ENCODE measurements around the gene LHFPL2. TPM values are rescaled to one million over a fixed set of nuclear protein-coding genes. Genes with fewer than 3 reads are reported as not detected.
A peak's percentile ranks its signal among the peaks of the same experiment; 100 is the strongest.
"Not testable (repeated sequence)": the region's sequence is repeated elsewhere in the genome, so short reads cannot be mapped to it uniquely, and the experiment has no call there.

Gene LHFPL2
- total RNA-seq, 1 experiment from 2014 or later, result 11.7 TPM

DNA sequence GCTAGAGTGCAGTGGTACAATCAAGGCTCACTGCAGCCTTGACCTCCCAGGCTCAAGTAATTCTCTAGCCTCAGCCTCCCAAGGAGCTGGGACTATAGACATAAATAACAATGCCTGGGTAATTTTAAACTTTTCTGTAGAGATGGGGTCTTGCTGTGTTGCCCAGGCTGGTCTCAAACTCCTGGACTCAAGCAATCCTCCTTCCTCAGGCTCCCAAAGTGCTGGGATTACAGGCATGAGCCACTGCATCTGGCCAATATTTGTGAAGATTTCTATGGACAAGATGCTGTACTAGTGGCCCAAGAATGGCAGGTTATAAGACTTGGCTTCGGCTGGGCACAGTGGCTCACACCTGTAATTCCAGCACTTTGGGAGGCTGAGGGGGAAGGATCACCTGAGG, 18.4 kb upstream of the LHFPL2 start:
- DNase-seq (ENCODE audit: low spot score), result not testable (repeated sequence)

GRCh38 chr5:78666041-78666444, 17.5 kb upstream of the LHFPL2 start:
- no peak for DNase-seq (ENCODE audit: low spot score)

DNA sequence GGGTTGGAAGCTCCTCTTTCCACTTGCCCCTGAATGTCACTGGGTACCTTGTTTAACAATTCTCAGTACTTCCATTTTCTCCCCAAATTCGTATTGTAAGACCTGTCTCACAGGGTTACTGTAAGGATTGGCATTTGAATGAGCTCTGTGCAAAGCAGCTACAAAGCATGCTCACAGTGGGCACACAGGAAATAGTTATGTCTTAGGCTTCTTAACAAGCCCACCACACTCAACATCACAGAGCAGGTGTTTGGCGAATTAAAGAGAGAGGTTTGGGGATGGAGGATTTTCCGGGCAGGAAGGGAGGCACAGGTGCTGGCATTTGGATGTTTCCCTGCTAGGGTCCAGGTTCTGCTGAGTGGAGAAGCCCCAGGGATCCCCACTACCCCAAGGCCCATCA, 17.0 kb upstream of the LHFPL2 start:
- no peak for DNase-seq (ENCODE audit: low spot score)

DNA sequence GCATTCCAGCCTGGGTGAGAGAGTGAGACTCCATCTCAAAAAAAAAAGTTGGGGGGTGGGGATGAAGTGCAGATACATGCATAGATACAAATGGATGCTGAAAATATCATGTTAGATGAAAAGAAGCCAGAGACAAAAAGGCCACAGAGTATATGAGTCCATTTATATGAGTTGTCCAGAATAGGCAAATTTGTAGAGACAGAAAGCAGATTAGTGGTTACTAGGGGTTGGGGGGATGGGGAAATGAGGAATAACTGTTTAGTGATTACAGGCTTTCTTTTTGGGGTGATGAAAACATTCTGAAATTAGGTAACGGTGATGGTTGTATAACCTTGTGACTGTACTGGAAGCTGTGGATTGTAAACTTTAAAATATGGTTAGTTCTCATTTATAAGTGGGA, 13.8 kb upstream of the LHFPL2 start:
- DNase-seq (ENCODE audit: low spot score), result no peak

DNA sequence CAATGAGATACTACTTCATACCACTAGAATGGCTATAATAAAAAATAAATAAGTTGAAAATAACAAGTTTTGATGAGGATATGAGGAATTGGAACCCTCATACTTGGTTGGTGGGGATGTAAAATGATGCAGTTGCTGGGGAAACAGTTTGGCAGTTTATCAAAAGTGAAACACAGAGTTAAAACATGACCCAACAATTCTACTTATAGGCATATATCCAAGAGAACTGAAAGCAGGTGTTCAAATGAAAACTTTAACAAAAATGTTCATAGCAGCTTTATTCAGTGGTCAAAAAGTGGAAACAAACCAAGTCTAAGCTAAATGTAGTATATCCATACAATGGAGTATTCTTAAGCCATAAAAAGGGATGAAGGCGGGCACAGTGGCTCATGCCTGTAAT, 13.1 kb upstream of the LHFPL2 start:
- DNase-seq (ENCODE audit: low spot score), result no peak

GRCh38 chr5:78661044-78661443, 12.5 kb upstream of the LHFPL2 start:
- no peak for DNase-seq (ENCODE audit: low spot score)

GRCh38 chr5:78660401-78660800, 11.8 kb upstream of the LHFPL2 start:
- DNase-seq (ENCODE audit: low spot score), result no peak

GRCh38 chr5:78659714-78660113, 11.1 kb upstream of the LHFPL2 start:
- no peak for DNase-seq (ENCODE audit: low spot score)

DNA sequence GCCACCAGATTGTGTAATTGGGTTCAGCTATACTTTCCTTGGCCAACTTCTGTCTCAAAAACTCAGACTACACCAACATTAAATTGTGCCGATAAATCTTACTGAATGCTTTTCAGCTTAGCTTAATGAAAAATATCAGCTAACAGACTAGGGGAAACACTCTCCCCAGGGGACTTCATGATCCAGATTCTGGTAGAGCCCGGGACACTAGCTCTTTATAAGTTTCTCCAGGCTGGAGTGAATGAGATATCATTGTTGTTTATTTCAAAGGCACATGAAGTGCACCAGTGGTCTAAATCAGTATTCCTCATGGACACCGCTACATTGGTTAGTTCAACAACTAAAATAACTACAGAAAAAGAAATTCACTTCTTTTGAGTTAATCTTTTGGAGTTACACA, 10.5 kb upstream of the LHFPL2 start:
- no peak for DNase-seq (ENCODE audit: low spot score)

GRCh38 chr5:78657201-78657600, 8.6 kb upstream of the LHFPL2 start:
- no peak for DNase-seq (ENCODE audit: low spot score)

DNA sequence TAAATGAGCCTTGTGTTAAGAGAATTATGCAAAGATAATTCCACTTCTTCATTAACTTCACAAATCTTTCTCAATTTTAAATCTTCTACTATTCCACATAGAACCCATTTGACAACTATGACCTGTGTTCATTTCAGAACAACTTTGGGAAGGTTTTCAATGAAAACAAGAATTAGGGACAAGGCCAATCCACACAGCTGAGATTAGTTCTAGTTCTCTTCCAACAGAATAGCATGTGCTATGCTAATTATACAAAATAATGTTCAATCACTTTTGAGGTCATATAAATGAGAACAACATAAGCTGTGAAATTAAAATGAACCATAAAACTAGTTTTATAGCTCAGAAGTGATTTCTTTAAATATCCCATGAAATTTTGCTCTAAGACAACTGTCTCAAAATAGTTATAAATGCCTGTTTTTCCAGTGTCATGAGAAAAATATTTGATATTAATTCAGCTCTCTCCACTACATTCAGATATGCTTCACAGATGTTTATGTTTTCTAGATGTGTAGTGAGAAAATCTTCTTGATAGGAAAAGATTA, 7.2 kb upstream of the LHFPL2 start:
- no peak for DNase-seq (ENCODE audit: low spot score)

DNA sequence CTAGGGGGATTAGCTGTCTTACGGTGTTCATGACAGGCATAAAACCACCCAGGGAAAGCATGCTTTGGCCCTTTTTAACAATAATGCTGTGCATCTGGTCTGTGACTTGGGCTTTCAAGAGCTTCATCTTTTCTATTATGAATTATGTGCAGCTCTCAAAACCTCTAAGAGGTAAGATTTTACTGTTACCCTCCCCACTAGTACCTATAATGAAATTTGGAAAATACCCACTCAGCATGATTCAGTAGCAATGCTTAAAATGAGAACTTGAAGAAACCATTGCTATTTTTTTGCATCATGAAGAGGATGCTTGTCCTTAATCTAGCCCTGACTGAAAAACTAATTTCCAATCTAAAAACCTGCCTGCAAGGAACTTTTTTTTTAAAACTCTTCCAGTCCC, 5.8 kb upstream of the LHFPL2 start:
- no peak for DNase-seq (ENCODE audit: low spot score)

- no peak for DNase-seq (ENCODE audit: low spot score)
Measured at GRCh38 chr5:78653681-78654366, 5.3 kb upstream of the LHFPL2 start.

DNA sequence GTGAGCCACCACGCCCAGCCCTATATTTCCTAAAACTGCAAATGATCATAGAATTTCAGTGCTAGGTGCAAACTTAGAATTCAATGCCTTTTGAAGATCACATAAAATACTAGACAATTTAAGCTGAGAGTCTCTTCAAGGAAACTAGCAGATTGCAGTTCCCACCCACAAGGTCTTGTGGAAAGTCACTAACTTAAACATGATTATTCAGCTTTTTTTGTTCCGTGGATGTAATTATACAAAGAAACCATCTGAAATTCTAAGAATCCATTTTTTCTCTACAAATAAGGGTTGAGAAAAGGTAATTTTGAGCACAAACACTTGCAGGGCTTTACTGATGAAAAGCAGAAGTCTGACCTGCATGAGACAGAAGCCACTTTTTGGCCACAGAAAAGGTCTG, 4.5 kb upstream of the LHFPL2 start:
- no peak for DNase-seq (ENCODE audit: low spot score)

- no peak for DNase-seq (ENCODE audit: low spot score)
Measured at GRCh38 chr5:78651468-78651867, 2.9 kb upstream of the LHFPL2 start.

DNA sequence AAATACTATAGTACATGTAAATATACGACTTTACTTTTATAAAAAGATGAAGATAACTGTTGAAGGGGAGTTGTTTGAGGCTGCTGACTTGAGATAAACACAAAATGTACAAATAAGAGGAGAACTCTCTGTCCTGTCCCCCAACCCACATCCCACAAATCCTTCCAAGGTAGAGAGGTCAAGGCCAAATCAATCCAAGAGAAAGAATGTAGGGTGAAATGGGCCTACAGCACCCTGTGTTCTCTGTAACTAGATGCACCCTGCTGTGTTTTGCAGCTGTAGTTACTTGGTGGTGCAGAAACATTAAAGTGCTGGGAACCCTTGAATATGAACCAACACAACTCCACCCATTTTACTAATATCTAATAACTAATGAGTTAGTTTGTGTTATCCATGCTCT, 2.0 kb upstream of the LHFPL2 start:
- no peak for DNase-seq (ENCODE audit: low spot score)

GRCh38 chr5:78649861-78650496, 1.4 kb upstream of the LHFPL2 start:
- DNase-seq (ENCODE audit: low spot score), result no peak

DNA sequence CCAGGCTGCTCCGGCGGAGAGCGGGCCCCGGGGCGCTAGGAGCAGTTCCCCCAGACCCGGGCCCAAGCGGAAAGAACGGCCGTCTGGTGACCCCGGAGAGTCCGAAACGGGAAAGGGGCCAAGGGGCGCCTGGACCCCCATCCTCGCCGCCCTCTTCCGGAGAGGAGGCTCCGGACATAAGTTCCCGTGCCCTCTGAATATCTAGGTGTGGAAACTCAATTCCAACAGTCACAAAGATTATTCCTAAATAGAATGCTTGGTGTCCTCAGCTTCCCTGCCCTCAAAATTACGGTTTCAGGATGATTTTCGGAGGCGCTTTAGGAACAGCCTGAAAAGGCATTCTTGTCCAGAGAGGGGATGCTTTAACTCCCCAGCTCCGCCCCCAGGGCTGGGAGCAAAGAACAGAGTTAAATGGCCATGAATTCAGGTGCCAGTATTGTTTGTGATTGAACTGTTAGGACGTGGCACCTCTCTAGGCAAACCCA, 681 bp upstream of the LHFPL2 start:
- peak; percentile 30 for DNase-seq (ENCODE audit: low spot score)

DNA sequence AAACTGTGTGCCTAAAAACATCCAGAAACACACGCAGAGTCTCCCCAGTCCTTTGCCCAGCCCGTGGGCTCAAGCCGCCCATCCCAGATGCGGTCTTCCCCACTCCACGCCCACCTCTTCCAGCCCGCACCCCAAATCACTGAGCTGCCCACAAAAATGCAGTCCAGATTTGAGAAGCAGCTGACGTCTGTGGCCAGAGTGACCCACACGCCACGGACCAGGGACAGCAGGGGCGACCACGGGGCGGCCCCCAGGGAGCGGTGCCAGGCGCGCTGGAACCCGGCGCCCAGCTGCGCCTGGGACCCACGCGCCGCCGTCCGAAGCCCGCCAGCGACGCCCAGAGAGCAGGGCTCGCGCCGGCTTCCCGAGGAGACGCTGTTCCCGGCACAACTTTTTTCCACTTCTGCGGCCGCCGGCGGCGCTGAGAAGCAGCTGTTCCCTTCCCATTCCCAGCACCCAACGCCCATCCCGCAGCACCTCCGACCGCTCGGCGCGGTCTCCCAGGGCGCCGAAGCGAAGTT, 674 bp downstream of the LHFPL2 start:
- DNase-seq (ENCODE audit: low spot score), result peak; percentile 59

GRCh38 chr5:78647351-78647818, 1.2 kb downstream of the LHFPL2 start:
- peak; percentile 66 for DNase-seq (ENCODE audit: low spot score)

DNA sequence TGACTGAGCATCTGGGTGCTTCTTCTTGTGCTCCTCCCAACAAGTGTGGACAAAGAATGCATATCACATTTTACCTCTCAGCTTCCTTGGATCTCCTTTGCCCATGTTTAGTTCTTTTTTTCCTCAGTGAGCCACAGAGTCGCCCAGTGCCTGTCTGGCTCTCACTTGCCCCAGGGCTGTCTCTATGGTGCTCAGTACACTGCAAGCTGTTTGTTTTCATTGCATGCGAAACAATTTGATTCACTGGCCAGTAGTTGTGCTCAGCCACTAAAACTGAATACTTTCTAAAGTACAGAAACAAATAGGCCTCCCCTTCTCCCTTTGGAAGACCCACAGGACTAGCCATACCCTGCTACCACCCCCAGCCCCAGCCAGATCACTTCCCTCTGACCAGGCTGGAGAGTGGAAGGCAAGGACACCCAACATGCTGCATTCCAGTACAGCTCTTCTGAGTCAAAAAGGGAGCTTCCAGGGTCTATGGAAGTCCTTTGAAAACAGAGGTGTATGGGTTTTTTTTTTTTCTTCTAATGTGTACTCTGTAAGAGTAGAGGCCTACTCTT, 3.8 kb downstream of the LHFPL2 start:
- DNase-seq (ENCODE audit: low spot score), result no peak

- DNase-seq (ENCODE audit: low spot score), result no peak
Measured at GRCh38 chr5:78644129-78644528, 4.4 kb downstream of the LHFPL2 start.

Data from HT-29 (cell line).